Glomerular endothelial cell (primary cell): ENCODE results near the gene CUX1. TPM values are rescaled to one million over a fixed set of nuclear protein-coding genes. Genes with fewer than 3 reads are reported as not detected.
"Not testable (repeated sequence)": the region's sequence is repeated elsewhere in the genome, so short reads cannot be mapped to it uniquely, and the experiment has no call there.

Experiments
- DNase-seq: peaks from one replicate; pipeline ENCODE4 v3.0.0-alpha.2; 2011; ENCODE audit warnings: low read depth, low spot score; ENCODE audit errors: extremely low read depth
- total RNA-seq: library from RNA; depleted of rRNA; stranded (reverse); fragments of >200 nt; gene quantifications from 2 replicates; pipeline ENCODE4 v1.2.3, GENCODE V29; 2015

CUX1 gene
- total RNA-seq, 1 donor from 2014 or later: 62.0 TPM

GRCh38 chr7:101989101-101989500 lies 171.7 kb downstream of the CUX1 start:
- no peak for DNase-seq

- DNase-seq: no peak
Measured at GRCh38 chr7:101990811-101991418, 173.5 kb downstream of the CUX1 start.

- no peak for DNase-seq
Measured at GRCh38 chr7:101991860-101992259, 174.4 kb downstream of the CUX1 start.

- no peak for DNase-seq
Measured at GRCh38 chr7:101993311-101993710, 175.9 kb downstream of the CUX1 start.

GRCh38 chr7:101995121-101995520 lies 177.7 kb downstream of the CUX1 start:
- DNase-seq: no peak

GRCh38 chr7:101996131-101996691 lies 178.8 kb downstream of the CUX1 start:
- no peak for DNase-seq

GRCh38 chr7:101996876-101997275 lies 179.4 kb downstream of the CUX1 start:
- DNase-seq: no peak

GRCh38 chr7:101998029-101998905 lies 180.8 kb downstream of the CUX1 start:
- no peak for DNase-seq

DNA sequence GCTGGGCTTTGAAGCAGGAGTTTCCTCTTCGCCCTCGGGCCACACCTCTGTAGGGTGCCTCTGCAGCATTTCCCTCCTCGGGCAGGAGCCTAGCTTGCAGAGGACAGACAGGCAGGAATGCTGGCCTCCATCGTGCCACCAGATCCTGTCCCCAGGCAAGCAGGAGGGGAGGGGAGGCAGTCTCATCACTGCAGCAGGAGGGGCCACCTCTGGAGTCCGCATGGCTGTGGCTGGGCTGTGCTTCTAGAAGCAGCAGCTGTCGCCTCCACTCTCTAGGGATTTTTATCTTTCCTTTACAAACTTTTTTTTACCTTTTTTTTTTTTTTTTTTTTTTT lies 181.4 kb downstream of the CUX1 start:
- DNase-seq: no peak

DNA sequence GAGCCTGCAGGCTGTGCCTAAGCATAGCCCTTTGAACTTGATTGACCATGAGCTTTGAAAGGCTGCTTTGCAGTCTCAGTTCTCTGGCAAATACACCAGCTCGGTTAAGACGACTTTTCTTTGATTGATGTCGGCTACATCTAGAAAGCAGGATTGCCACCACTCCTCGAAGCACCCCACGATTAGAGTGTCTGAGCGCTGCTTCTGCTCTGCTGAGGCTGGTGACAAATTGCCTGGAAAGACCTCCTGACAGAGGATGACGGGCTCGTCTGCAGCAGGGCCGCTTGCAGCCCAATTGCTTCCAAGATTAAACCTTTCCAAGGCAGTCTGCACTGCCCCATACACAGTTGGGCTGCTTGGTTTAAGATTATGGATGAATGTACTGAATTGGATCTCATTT lies 182.0 kb downstream of the CUX1 start:
- DNase-seq: no peak

DNA sequence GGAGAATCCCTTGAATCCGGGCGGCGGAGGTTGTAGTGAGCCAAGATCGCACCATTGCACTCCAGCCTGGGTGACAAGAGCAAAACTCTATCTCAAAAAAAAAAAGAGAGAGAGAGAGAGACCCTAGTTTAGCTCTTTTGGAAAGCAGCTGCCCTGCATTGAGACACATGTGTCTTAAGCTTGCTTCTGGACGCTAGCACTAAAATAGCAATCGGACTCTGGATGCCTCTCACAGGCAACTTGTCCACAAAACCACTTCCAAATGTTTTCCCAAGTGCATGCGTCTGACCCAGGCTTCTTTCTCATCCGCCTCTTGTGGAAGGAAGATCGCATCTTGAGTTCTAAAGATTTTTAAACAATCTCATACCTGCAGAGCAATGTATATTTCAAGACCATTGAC lies 182.7 kb downstream of the CUX1 start:
- DNase-seq: no peak

GRCh38 chr7:102004229-102004628 lies 186.8 kb downstream of the CUX1 start:
- DNase-seq: no peak

- DNase-seq: no peak
Measured at GRCh38 chr7:102004848-102005247, 187.4 kb downstream of the CUX1 start.

DNA sequence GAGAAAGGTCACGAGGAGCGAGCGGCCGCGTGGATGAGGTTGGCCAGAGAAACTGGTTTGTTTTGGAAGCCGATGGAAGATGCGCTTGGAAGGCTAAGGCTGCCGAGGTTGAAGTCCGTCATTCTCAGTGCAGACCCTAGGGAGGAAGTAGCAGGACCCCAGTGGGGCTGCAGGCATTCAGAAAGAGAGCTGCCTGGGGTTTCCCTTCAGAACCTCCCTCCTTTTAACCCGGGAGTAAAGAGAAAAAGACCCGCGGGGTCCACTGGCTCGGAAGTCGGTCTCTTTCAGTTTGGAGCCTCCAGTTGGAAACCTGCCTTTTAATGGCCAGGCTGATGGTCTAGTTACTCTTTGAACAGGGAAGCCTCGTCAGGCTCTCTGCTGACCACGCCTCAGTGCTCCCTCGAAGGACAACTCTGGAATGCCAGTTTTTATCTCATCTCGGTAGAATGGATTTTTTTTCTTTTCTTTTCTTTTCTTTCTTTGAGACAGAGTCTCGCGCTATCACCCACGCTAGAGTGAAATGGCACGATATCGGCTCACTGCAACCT lies 188.6 kb downstream of the CUX1 start:
- no peak for DNase-seq

DNA sequence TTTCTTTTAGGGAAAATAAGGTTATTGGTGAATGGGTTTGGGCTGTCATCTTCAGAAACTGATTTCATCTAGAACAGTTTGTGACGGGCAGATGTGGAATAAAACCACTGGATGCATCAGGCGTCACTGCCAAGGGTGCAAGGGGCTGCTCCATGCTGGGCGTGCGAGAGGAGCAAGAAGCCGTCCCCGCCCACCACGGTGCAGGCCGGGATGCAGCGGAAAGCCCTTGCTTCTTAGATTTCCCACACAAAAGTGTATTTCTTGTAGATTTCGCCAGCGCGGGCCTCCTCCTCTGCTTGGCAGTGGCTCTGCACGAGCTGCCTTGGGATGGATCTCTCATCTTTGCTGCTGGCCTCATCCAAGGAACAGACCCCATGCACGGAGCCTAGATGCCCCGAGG lies 189.3 kb downstream of the CUX1 start:
- DNase-seq: no peak

DNA sequence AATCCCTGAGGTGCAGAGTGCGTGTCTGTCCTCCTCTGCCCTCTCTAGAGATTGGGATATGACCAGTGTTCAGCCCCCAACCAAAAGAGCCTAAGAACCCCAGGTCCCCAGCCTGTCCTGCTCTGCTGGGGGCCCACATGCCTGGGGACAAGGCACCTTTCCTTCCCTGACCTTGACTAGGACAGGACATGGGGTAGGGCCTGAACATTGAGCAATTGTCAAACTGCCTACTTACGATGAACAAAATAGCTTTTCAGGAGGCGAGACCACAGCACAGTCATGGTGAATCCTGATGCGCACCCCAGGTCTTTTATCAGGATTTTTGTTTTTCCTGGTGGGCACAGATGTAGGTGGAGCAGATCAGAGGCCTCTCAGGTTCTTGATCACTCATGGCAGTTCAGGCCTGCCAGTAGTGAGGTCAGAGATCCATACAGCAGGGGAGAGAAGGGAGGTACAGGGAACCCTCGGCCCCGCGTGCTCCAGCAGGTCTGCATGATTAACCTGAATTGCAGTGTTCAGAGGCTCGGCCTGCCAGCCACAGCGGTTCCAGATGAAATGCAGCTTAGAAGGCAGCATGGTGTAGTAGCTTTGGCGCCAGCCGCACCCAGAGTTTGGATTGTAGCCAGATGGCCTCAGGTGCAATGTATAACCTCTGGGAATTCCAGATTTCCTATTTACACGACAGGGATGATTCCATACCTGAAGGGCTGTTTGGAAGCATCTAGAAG lies 191.3 kb downstream of the CUX1 start:
- no peak for DNase-seq

DNA sequence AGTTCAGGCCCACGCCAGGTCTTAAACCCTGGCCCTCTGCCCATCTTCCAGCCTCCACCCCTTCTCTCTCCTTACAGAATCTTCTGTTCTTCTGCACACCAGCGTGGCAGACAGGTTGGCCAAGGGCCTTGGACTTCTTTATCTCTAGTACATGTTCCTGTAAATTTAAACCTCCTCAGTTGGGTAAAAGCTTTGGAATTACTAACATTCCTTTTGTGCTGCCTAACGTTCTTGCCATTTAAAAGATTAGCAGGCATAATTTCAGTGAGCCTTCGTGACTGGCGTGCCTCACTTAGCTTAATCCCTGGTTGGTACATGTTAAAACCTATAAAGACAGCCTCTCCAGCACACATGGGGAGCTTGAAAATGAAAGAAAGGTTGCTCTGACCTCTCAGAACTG lies 192.2 kb downstream of the CUX1 start:
- no peak for DNase-seq

GRCh38 chr7:102012112-102012830 lies 194.8 kb downstream of the CUX1 start:
- DNase-seq: not testable (repeated sequence)

DNA sequence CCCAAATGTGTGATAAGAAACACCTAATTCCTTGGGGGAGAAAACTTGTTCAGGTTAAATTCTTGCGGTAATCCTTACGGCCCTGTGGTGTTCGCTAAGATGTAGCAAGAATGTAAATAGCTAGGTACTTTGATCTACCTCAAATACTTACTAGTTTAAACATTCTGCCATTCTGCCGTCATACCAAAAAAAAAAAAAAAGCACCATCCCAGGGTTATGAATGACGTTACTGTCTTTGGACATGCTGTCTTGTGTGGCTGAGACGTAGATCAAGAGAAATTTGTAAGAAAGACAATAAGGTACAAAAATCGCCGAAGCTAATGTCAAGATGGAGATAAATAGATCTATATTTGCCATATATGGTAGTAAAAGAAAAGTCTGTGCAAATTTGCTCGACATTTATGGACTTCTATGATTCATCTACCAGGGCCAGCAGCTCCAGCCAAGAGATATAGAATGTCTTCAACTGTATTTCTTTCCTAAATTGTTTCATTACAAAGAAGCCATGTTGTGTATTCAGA lies 195.6 kb downstream of the CUX1 start:
- no peak for DNase-seq

DNA sequence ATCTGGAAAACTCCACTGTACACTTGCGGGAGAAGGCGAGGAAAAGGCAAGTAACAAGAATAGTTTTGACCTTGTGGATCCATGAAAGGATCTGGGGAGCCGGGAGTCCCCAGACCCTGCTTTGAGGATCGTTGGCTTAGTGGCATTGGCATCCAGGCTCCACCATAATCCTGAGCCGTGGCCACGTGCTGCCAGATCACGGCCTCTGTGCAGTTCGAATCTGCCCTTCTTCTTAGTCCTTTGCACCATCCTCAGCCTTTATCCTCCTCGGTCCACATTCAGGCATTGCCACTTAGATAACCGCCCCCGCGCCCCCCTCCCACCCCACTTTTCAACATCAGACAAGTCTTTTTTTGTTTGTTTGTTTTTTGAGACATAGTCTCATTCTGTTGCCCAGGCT lies 201.4 kb downstream of the CUX1 start:
- DNase-seq: no peak
